Vagina (tissue), 2 donors: Measurements from ENCODE around the gene NOLC1.

Source experiments
- POLR2A ChIP-seq, 2 donors: fragments of 450-650 bp; IDR thresholded peaks; one replicate each; pipeline ENCODE4 v1.6.1; 2017; ENCODE audit warnings: antibody characterized with exemption in 2 of 2, mild to moderate bottlenecking in 2 of 2, moderate library complexity in 2 of 2
- POLR2AphosphoS5 ChIP-seq, 2 donors: sonication (generic); formaldehyde crosslinking; IDR thresholded peaks; one replicate each; pipeline ENCODE4 v1.9.0; 2017; ENCODE audit warnings: antibody characterized with exemption in 2 of 2, mild to moderate bottlenecking in 2 of 2, low read depth in 1 of 2; ENCODE audit not compliant: insufficient read depth in 1 of 2
- TF ChIP-seq, protein P1 (sequence below), 3 experiments: fragments of 450-650 bp in 2 of 3; fragments of 200-600 bp in 1 of 3; sonication (generic) in 1 of 3; IDR thresholded peaks; one replicate each; pipeline ENCODE4 v1.5.1; 2017 to 2019; ENCODE audit warnings: antibody characterized with exemption in 3 of 3, mild to moderate bottlenecking in 2 of 3, moderate library complexity in 2 of 3

GRCh38 chr10:102119417-102120141 lies 32.6 kb upstream of the NOLC1 start:
- TF ChIP-seq POLR2AphosphoS5 (IDR thresholded peaks at IDR 0.05; ENCODE audit: insufficient read depth in 1 of 2, low read depth in 1 of 2), result no peak
- TF ChIP-seq, protein P1, sequence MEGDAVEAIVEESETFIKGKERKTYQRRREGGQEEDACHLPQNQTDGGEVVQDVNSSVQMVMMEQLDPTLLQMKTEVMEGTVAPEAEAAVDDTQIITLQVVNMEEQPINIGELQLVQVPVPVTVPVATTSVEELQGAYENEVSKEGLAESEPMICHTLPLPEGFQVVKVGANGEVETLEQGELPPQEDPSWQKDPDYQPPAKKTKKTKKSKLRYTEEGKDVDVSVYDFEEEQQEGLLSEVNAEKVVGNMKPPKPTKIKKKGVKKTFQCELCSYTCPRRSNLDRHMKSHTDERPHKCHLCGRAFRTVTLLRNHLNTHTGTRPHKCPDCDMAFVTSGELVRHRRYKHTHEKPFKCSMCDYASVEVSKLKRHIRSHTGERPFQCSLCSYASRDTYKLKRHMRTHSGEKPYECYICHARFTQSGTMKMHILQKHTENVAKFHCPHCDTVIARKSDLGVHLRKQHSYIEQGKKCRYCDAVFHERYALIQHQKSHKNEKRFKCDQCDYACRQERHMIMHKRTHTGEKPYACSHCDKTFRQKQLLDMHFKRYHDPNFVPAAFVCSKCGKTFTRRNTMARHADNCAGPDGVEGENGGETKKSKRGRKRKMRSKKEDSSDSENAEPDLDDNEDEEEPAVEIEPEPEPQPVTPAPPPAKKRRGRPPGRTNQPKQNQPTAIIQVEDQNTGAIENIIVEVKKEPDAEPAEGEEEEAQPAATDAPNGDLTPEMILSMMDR (IDR thresholded peaks at IDR 0.05), result no peak
- peak in 1 of 2 donors; percentile 37 for TF ChIP-seq POLR2A (IDR thresholded peaks at IDR 0.05)
